Smooth muscle cell (in vitro differentiated cells): ENCODE data around the gene MOV10L1. TPM values are rescaled to one million over a fixed set of nuclear protein-coding genes. Genes with fewer than 3 reads are reported as not detected.

Experiments used
- DNase-seq: peaks from one replicate; lab custom pipeline; 2025; ENCODE audit not compliant: unreplicated experiment; lab: John Stamatoyannopoulos, UW
- H2AFZ ChIP-seq: fragments of 200-600 bp; sonication (generic); 2 replicates; pipeline ENCODE4 v1.6.0; 2016; ENCODE audit warnings: antibody characterized with exemption, low read depth, mild to moderate bottlenecking
- H3F3A ChIP-seq: fragments of 200-600 bp; sonication (generic); 2 replicates; pipeline ENCODE4 v1.6.0; 2017; ENCODE audit warnings: antibody characterized with exemption, low read depth
- H3K27ac ChIP-seq: fragments of 200-600 bp; sonication (generic); 2 replicates; pipeline ENCODE4 v1.5.1; 2016; ENCODE audit warnings: low read depth, mild to moderate bottlenecking
- H3K27me3 ChIP-seq: fragments of 200-600 bp; sonication (generic); 2 replicates; pipeline ENCODE4 v1.6.1; 2016; ENCODE audit warnings: low read depth, mild to moderate bottlenecking
- H3K36me3 ChIP-seq: fragments of 200-600 bp; sonication (generic); 2 replicates; pipeline ENCODE4 v1.5.1; 2016; ENCODE audit warnings: low read depth
- H3K4me1 ChIP-seq: fragments of 200-600 bp; sonication (generic); 2 replicates; pipeline ENCODE4 v1.5.1; 2016; ENCODE audit warnings: low read depth
- H3K4me2 ChIP-seq: fragments of 200-600 bp; sonication (generic); 2 replicates; pipeline ENCODE4 v1.6.0; 2016; ENCODE audit warnings: mild to moderate bottlenecking
- H3K4me3 ChIP-seq: fragments of 200-600 bp; sonication (generic); 2 replicates; pipeline ENCODE4 v1.5.1; 2016; ENCODE audit warnings: mild to moderate bottlenecking
- H3K79me2 ChIP-seq: fragments of 200-600 bp; sonication (generic); 2 replicates; pipeline ENCODE4 v1.6.0; 2016; ENCODE audit warnings: low read depth, mild to moderate bottlenecking
- H3K9ac ChIP-seq: fragments of 200-600 bp; sonication (generic); 2 replicates; pipeline ENCODE4 v1.6.0; 2016; ENCODE audit warnings: low read depth
- H3K9me3 ChIP-seq: fragments of 200-600 bp; sonication (generic); replicated peaks from 2 replicates; pipeline ENCODE4 v1.5.1; 2016; ENCODE audit warnings: low read depth
- H4K20me1 ChIP-seq: fragments of 200-600 bp; sonication (generic); 2 replicates; pipeline ENCODE4 v1.6.0; 2016; ENCODE audit warnings: low read depth
- WGBS: methylation state at CpG from one replicate; pipeline ENCODE4 v1.1.7; 2016; ENCODE audit warnings: low lambda C conversion rate; 5-methylcytosine and 5-hydroxymethylcytosine counted together
- polyA plus RNA-seq: library from polyadenylated mRNA; unstranded; fragments of >200 nt; fragmentation: Nextera tagmentation; extraction: Ambion mirVana; gene quantifications from 2 replicates; pipeline ENCODE4 v1.2.1, GENCODE V29; 2016
- total RNA-seq: library from RNA; depleted of rRNA; stranded (reverse); fragments of >200 nt; gene quantifications from 2 replicates; pipeline ENCODE4 v1.2.3, GENCODE V29; 2014
- TF ChIP-seq, protein P1 (sequence below): fragments of 200-600 bp; sonication (generic); IDR thresholded peaks from 2 replicates; pipeline ENCODE4 v1.5.1; 2017; ENCODE audit warnings: borderline replicate concordance, mild to moderate bottlenecking, antibody characterized with exemption; ENCODE audit not compliant: insufficient read depth, poor library complexity, severe bottlenecking

Gene MOV10L1
- total and polyA plus RNA-seq, 2 experiments from 2014 or later, result 0.10 to 0.85 TPM

DNA sequence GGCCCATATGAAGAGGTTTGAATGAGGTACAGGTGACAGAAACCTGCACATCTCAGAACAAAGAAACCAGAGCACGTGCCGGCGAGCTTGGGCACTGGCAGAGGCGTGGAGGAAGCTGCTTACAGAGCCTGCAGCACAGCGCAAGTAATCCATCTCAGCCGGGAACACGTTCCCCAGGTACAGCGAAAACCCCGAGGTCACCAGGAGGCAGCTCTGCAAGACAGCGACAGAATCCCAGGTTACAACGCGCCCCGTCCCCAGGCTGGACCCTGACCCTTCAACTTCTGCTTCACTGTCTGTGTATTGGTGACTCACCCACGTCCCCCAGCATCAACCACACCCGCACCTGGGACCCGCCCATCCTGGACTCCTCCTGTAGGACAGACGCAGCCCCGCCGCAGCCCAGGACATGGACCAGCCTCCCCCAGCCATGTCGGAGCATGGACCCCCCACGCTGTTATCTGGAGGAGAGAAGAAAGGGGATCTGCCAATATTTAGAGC lies 6.8 kb upstream of the MOV10L1 start:
- peaks cover 14% of the 10 kb centered on the region for H3F3A ChIP-seq
- H2AFZ ChIP-seq, result no peak overlapping the region
- H3K27ac ChIP-seq, result no peak overlapping the region
- no peaks in the 10 kb centered on the region for H3K79me2 ChIP-seq
- TF ChIP-seq, protein P1, sequence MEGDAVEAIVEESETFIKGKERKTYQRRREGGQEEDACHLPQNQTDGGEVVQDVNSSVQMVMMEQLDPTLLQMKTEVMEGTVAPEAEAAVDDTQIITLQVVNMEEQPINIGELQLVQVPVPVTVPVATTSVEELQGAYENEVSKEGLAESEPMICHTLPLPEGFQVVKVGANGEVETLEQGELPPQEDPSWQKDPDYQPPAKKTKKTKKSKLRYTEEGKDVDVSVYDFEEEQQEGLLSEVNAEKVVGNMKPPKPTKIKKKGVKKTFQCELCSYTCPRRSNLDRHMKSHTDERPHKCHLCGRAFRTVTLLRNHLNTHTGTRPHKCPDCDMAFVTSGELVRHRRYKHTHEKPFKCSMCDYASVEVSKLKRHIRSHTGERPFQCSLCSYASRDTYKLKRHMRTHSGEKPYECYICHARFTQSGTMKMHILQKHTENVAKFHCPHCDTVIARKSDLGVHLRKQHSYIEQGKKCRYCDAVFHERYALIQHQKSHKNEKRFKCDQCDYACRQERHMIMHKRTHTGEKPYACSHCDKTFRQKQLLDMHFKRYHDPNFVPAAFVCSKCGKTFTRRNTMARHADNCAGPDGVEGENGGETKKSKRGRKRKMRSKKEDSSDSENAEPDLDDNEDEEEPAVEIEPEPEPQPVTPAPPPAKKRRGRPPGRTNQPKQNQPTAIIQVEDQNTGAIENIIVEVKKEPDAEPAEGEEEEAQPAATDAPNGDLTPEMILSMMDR, result no peak
- no peak overlapping the region for H3K9ac ChIP-seq
- no peaks in the 10 kb centered on the region for H3K27me3 ChIP-seq
- no peak for DNase-seq
- peaks cover 8% of the 10 kb centered on the region for H3K4me1 ChIP-seq
- no peak overlapping the region for H3K4me3 ChIP-seq
- no peaks in the 10 kb centered on the region for H3K9me3 ChIP-seq
- WGBS, result 93% methylated on average over 17 of the region's 21 CpGs
- no peaks in the 10 kb centered on the region for H4K20me1 ChIP-seq
- H3K36me3 ChIP-seq, result no peaks in the 10 kb centered on the region
- peak overlapping the region; percentile 55 for H3K4me2 ChIP-seq

DNA sequence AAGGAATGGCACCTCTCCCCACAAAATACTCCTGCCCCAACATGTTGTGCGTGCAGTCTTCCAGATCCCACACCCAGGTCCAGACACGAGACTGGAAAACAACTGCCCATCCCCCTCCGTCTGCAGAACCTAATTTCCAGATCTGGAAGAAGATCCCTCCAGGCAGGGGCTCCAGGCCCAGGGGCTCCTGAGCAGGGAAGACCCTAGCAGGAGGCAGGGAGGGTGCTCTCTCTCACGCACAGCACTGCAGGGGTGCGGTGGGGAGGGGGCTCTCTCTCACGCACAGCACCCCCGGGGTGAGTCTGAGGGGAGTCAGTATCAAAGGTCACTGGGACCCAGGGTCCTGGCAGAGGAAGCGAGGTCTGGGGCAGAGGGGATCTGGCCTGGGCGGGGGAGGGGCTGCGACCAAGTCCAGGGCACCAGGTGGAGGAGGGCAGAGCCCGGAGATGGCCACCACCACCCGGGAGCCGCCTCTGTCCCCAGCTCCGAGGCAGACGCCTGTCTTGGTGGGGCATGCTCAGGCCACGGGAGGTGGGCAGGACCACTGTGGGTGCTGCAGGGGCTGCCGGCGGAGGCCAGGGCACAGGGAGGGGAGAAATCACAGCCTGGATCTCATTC lies 6.2 kb upstream of the MOV10L1 start:
- H3K4me2 ChIP-seq, result peak overlapping the region; percentile 55
- H3K79me2 ChIP-seq, result no peaks in the 10 kb centered on the region
- TF ChIP-seq, protein P1, result no peak
- no peaks in the 10 kb centered on the region for H3K36me3 ChIP-seq
- H3K27ac ChIP-seq, result no peak overlapping the region
- H2AFZ ChIP-seq, result no peak overlapping the region
- H3K4me3 ChIP-seq, result no peak overlapping the region
- WGBS, result 61% methylated on average over 15 of the region's 18 CpGs
- peaks cover 14% of the 10 kb centered on the region for H3F3A ChIP-seq
- H4K20me1 ChIP-seq, result no peaks in the 10 kb centered on the region
- H3K9me3 ChIP-seq, result no peaks in the 10 kb centered on the region
- H3K4me1 ChIP-seq, result peaks cover 8% of the 10 kb centered on the region
- no peak overlapping the region for H3K9ac ChIP-seq
- no peak for DNase-seq
- H3K27me3 ChIP-seq, result no peaks in the 10 kb centered on the region

DNA sequence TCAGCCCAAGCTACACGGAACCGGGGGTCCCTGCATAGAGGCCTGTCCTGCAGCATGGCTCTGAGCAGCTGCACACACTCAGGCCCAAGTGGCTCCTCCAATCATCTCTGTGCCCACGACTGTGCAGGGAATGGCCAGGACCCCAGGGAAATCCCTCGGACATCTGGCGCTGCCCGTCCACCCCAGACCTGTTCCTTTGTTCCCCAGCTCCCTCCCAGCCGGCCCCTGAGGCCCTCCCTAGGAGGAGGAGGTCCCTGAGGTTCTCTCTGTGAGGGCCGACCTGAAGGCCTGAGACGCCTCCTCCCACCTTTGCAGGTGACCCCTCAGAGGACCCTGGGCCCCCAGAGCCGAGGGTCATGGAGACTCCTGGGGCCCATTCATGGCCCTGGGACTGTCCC lies 5.7 kb upstream of the MOV10L1 start:
- H3K4me2 ChIP-seq, result no peak overlapping the region
- no peaks in the 10 kb centered on the region for H3K9me3 ChIP-seq
- H3K4me1 ChIP-seq, result peaks cover 8% of the 10 kb centered on the region
- H3F3A ChIP-seq, result peaks cover 14% of the 10 kb centered on the region
- H3K27me3 ChIP-seq, result no peaks in the 10 kb centered on the region
- no peaks in the 10 kb centered on the region for H4K20me1 ChIP-seq
- H3K36me3 ChIP-seq, result no peaks in the 10 kb centered on the region
- no peak overlapping the region for H2AFZ ChIP-seq
- WGBS, result 92% methylated on average over 10 of the region's 10 CpGs
- no peak overlapping the region for H3K9ac ChIP-seq
- no peaks in the 10 kb centered on the region for H3K79me2 ChIP-seq
- no peak for DNase-seq
- H3K27ac ChIP-seq, result no peak overlapping the region
- H3K4me3 ChIP-seq, result no peak overlapping the region
- TF ChIP-seq, protein P1, result no peak

DNA sequence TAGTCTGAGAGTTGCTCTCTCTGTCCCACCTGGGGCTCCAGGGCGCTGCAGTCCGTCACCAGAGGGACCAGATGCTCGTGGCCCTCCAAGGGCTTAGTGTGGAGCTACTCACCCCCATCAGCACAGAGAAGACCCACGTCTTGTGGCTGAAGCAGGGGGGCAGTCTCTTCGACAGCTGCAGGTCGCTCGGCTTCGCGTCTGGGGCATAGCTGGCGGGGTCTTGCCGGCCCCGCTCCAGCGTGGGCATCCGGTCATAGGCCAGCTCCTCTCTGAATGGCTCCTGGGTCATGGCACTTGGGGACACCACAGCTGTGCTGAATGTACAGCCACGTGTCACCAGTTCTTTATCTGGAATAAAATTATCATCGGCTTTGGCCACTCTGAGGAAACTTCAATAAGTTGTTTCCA lies 5.2 kb upstream of the MOV10L1 start:
- Histone ChIP-seq H3K4me3 (no peak overlapping the region), H3F3A (peaks cover 14% of the 10 kb centered on the region), H4K20me1 (no peaks in the 10 kb centered on the region), H3K4me1 (peaks cover 8% of the 10 kb centered on the region), H3K36me3 (no peaks in the 10 kb centered on the region), H3K27ac (no peak overlapping the region), H3K27me3 (no peaks in the 10 kb centered on the region), H3K9ac (no peak overlapping the region), H3K79me2 (no peaks in the 10 kb centered on the region), H3K9me3 (no peaks in the 10 kb centered on the region), H2AFZ (no peak overlapping the region), H3K4me2 (no peak overlapping the region)
- TF ChIP-seq, protein P1, result no peak
- 88% methylated on average over 16 of the region's 16 CpGs for WGBS
- no peak for DNase-seq
